GM21526 (cell line): ENCODE data around the gene XAB2.

Experiments used
- ATAC-seq: cut with Tn5 transposase; IDR thresholded peaks from one replicate; pipeline ENCODE4 v1.9.1; 2021; ENCODE audit warnings: moderate library complexity; ENCODE audit not compliant: unreplicated experiment, low FRiP score

Gene XAB2

DNA sequence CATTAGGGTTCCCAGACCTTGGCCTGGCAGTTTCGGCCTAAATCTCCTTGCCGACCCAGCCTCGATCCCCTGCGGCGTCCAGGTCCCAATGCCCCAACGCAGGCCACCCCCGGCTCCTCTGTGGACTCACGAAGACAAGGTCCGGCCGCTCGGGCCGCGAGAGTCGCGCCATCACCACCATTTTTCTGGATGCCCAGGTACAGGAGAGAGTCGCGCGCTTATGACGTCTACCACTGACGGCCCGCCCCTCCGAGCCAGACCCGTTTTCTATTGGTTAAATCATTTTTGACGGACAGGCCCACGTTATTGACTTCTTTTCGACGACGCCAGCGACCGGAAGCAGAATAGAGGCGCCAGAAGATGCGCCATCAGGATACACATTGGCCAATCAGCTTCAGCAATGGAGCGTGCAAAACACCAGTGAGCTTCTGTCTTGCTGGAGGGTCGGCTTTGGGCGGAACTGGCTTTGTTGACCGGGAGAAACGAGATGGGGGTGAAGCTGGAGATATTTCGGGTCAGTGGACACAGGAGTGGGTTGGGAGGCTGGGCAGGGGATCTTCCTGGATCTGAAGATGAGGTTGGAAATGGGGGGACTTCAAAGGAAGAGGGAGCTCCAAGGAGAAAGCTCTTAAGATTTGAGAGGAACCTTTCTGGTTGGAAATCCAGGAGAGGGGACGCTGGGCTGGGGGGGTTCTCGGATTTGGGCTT is at the start of gene XAB2, which contains the start of gene PET100:
TSS of gene XAB2 (minus strand) at position 199 of the 708 bp plus-strand sequence. CDS start at position 181, 18 bp downstream.
TSS of gene PET100 (plus strand) at position 447 of the 708 bp plus-strand sequence. CDS start at position 488, 41 bp downstream.
- ATAC-seq = peak; percentile 65

DNA sequence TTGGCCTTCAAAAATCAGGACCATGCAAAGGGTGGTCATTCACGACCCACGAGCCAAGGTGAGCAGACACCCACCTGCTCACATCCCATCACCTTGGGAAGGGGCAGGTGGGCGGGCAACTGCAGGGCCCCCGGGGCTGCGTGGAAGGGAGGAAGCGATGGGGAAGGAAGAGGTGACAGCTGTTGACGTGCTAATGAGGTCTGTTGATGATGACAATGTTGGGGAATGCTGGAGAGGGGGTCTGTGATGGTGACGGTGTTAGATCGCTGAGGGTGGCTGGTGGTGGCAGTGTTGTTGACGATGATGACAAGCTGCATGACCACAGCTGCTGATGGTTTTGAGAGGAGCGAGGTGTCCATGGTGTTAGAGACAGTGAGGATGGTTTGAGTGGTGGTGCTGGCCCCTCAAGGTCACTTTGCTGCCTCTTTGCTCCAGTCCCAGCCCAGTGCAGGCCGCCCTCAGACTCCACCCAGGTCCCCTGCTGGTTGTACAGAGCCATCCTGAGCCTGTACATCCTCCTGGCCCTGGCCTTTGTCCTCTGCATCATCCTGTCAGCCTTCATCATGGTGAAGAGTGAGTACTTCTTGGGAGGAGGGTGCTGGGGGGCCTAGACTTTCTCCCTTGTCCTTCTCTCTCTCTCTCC is 48.4 kb upstream of the XAB2 start:
- ATAC-seq = no peak

DNA sequence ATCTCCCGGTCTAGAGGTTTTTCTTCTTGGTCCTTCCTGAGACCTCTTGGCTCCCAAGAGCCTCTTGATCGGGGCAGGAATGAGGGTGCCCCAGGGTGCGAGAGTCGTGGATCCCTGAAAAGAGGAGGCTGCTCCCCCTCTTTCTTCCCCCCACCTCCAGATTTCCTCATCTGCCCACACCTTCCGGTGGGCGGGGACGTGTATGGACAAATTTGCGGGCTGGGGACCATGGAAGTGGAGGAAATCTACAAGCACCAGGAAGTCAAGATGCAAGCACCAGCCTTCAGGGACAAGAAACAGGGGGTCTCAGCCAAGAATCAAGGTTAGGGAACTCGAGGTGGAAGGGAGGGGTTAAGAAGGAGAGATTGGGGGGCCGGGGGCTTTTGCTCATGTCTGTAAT is 47.5 kb upstream of the XAB2 start, which contains the start of gene MCEMP1:
TSS of gene MCEMP1 (plus strand) at position 237 of the 400 bp plus-strand sequence. CDS start at position 268, 31 bp downstream.
- ATAC-seq = no peak

DNA sequence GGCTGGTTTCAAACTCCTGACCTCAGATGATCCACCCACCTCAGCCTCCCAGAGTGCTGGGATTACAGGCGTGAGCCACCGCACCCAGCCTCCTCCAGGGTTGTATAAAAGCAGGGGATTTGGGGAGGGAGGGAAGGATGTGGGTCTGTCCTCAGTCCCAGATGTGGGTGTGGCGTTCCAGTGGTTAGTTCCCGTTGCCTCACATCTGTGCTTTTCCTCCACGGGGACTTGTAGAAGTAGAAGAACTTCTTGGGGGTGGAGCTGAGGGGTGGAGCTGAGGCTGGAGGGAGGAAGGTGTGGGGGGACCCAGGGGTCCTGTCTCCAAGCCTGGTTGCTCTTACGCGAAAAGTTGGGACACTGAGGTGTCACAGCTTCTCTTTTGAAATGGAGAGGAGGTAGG is 47.0 kb upstream of the XAB2 start:
- no peak for ATAC-seq

DNA sequence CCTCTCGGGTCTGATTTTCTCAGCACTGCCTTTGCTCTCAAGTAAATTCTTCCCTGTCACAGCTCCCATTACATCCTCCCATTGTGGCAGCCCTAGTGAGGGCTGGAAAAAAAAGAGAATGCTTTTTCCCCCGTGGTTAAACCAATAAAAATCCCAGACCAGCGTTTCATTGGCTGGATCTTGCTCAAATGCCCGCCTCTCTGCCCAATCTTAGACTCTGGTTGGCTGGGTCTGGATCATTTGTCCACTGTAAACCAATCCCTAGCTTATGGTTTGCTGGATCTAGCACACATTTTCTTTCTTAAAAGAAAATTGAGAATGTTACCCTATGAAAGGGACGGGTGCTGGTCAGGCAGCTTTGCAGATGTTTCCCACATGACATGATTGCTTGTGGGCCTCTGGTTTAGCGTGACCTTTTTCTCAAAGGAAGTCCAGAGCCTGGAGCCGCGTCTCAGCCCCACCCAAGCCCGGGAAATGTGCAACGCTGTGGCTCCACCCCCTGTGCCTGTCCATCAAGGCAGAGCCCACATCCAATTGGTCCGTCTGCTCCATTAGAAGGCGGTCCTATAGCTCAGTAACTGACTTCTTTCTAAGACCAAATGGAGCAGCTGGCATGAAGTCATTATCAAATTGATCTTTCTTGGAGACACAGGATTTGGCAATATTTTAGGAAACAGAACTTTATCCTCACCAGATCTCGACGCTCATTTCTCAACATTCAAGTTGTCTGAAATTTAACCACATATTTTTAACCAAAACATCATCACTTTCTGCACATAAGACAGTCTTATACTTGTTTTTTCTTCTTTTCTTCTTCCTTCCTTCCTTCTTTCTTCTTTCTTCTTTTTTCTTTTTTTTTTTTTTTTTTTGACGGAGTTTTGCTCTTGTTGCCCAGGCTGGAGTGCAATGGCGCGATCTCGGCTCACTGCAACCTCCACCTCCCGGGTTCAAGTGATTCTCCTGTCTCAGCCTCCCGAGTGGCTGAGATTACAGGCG is 45.0 kb upstream of the XAB2 start:
- ATAC-seq = no peak

- no peak for ATAC-seq
Observed at GRCh38 chr19:7672522-7672921, 43.2 kb upstream of the XAB2 start.

DNA sequence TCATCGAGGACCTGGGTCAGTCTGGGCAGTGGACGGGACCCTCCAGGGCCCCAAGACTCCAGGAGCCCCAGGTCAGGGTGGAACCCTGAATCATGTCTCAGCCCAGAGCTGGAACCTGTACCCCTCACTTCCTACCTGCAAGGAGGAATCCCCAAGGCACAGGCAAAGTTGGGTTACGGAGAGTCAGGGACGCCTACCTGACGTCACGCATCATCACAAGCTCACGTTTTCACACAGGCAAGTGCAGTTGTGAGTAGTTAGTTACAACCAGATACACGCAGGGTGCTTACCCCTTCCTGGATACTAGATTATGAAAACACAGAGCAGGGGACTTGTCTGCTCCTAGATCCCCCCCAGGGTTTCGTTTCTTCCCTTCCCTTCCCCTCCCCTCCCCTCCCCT is 41.4 kb upstream of the XAB2 start:
- ATAC-seq = no peak

DNA sequence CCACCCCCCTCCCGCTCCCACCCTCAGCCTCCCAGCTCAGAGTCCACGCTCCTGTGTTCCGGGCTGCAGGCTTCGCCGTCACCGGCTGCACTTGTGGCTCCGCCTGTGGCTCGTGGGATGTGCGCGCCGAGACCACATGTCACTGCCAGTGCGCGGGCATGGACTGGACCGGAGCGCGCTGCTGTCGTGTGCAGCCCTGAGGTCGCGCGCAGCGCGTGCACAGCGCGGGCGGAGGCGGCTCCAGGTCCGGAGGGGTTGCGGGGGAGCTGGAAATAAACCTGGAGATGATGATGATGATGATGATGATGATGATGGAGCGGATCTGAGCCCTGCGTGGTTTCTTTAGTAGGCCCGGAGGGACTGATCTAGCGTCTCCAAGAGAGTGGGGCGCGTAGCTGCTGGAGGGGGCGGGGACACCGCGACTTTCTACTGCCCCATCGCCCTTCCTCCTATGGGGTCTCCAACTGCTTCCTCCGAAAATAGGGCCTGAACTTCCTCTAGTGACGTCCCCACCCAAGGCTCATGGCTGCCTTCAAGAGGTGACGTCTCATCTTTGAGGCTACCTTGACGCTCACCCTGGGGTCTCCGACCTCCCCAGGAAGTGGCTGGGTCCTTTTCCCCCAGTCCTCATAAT is 40.9 kb upstream of the XAB2 start:
- no peak for ATAC-seq

GRCh38 chr19:7669641-7670040 is 40.3 kb upstream of the XAB2 start:
- ATAC-seq = no peak

DNA sequence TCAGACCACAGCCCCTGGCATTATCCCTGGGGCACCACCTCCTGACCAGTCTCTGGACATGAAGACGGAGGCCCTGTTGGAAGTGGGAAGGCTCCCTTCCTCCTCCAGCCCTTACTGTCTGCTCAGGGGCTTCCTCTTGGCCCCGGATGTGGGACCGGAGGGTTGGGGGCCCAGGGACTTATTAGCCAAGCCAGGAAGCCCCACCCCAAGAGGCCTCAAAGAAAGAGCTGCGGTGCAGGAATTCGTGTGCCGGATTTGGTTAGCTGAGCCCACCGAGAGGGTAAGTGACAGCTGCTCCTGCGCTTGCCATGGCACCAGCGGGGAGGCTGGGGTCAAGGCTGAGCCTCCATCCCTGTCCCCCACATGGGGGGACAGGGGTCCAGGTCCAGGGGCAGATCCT is 39.5 kb upstream of the XAB2 start, which contains the start of gene RETN:
TSS of gene RETN (plus strand) at position 208 of the 400 bp plus-strand sequence. CDS start 278 bp downstream, outside the sequence.
- ATAC-seq = no peak

- no peak for ATAC-seq
Observed at GRCh38 chr19:7665076-7665475, 35.7 kb upstream of the XAB2 start.

- no peak for ATAC-seq
Observed at GRCh38 chr19:7663706-7664105, 34.4 kb upstream of the XAB2 start.

DNA sequence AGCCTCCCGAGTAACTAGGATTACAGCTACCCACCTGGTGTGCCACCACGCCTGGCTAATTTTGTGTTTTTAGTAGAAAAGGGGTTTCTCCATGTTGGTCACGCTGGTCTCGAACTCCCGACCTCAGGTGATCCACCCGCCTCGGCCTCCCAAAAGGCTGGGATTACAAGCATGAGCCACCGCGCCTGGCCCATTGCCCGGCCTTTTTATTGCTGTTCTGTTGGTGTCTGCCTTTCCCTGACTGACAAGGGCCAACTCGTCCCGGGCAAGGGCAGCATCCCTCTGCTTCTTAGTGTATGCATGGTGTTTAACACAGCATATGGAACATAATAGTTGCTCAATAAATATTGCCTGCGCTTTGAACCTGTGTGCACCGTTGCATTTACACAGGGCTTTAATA is 33.3 kb upstream of the XAB2 start:
- no peak for ATAC-seq

- ATAC-seq = no peak
Observed at GRCh38 chr19:7661744-7662538, 32.6 kb upstream of the XAB2 start.

DNA sequence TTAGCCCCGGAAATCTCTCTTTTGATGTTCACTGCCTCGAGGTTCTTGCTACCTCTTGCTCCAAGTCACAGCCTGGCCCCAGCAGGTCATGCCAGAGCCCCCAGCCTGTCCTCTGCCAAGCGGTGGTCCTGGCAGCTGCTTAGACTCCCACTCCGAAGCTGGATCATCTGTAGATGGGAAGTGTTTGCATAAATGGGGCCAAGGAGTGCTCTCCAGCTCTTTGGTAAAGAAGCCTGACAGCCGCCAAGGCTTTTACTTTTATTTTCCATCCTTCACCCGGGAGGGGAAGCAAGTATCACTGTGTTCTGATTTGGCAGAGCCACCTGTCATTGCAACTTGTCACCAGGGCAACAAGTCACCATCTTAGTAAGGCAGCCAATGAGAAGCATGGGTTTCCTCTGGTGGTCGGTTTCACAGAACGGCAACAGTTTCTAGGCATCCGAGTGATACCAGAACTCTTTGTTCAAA is 28.9 kb upstream of the XAB2 start:
- ATAC-seq = peak; percentile 78

DNA sequence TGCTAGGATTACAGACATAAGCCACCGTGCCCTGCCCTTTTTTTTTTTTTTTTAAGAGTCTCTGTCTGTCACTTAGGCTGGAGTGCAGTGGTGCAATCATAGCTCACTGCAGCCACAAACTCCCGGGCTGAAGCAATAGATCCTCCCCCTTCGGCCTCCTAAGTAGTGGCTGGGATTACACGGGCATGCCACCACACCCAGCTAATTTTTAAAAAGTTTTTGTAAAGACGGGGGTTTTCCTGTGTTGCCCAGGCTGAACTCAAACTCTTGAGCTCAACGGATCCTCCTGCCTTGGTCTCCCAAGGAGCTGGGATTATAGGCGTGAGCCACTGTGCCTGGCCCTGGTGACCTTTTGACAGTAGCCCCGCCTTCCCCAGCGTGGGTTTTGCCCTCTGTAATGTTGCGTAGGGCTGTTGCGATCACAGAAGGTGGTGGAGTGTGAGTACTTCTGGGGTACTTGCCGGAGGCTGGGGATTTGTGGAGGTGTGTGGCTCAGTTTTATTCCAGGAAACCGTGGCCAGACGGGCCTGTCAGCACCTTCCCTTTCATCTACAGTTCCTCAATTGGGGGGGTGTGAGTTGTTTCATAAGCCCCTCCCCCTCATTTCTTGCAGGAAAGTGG is 27.9 kb upstream of the XAB2 start:
- no peak for ATAC-seq

DNA sequence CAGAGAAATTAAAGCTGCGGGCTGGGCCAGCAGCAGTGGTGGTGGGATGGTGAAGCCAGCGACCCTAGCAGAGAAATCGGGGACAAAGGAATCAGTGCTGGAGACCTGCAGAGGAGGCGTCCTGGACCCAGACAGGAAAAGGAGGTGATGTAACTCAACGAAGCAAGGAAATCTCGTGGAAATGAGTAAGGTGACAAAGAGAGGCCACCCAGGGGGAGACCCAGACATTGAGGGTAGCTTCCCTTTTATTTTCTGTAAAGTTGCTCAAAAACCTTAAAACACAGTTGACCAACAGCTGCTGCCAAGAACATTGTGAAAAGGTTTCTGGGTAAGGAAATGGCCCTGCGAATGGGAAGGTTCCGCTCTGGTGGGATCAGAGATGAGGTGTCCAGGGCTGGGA is 26.2 kb upstream of the XAB2 start:
- ATAC-seq = no peak

DNA sequence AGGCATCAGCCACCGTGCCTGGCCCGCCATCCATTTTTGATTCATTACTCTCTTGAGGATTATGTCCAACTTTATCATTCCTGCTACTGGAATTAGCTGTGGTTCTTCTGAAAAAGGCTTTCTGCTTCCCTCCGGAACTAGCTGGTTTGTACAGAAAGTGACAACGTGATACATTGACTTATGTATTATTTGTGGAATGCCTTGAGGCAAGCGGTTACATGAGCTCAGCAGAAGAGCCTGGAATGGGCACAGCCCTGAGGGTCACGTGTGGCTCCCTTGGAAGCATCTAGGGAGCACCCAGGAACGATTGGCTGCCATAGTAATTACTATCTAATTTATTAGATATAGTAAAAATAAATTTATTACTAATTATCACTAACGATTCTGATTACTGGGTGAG is 25.1 kb upstream of the XAB2 start:
- ATAC-seq = no peak
